ENCODE results near the gene PDE9A. TPM values are rescaled to one million over a fixed set of nuclear protein-coding genes. Genes with fewer than 3 reads are reported as not detected.

PDE9A gene
- total and polyA plus RNA-seq, 2 experiments from 2014 or later = 14.3 to 19.6 TPM

DNA sequence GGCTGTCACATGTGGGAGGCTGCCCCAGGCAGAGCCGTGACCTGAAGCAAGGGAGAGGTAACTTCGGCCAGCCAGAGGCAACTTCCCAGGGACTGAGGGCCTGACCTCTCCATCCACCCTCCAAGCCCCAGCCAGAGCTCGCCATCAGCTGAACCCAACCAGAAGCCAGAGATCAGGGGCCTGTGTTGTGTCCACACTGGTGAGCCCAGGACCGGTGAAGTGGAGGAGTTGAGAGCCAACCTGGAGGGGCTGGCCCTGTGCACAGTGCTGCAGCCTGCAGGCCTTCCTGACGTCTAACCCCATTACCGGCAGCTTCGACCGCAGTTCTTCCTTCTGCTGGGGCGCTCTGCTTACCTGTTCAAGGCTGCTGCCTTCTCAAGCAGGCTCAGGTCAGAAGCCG is 19.6 kb upstream of the PDE9A start:
- Histone ChIP-seq H3K27me3 (no peaks in the 10 kb centered on the region), H3K9me3 (ENCODE audit: low read depth) (no peaks in the 10 kb centered on the region), H4K20me1 (ENCODE audit: insufficient read depth, poor library complexity, severe bottlenecking) (no peaks in the 10 kb centered on the region), H3K9me2 (replicated peaks; ENCODE audit: insufficient read depth) (no peaks in the 10 kb centered on the region), H3K27ac (no peak overlapping the region), H3K4me1 (ENCODE audit: insufficient read depth) (peaks cover 5% of the 10 kb centered on the region), H3K79me2 (no peaks in the 10 kb centered on the region), H3K4me3 (no peak overlapping the region), H2AFZ (no peak overlapping the region), H3K36me3 (replicated peaks; ENCODE audit: insufficient read depth, low read depth) (no peaks in the 10 kb centered on the region), H3K4me2 (no peak overlapping the region)
- WGBS (ENCODE audit: low lambda C conversion rate, missing lambda C conversion rate) = 88% methylated on average over 10 of the region's 10 CpGs
- no peak for DNase-seq (ENCODE audit: low spot score)
- TF ChIP-seq EZH2 (IDR thresholded peaks at IDR 0.05; ENCODE audit: borderline replicate concordance) (no peak), EZH2phosphoT487 (IDR thresholded peaks at IDR 0.05; ENCODE audit: low read depth, severe bottlenecking, unreplicated experiment) (no peak)
- TF ChIP-seq, protein P1, sequence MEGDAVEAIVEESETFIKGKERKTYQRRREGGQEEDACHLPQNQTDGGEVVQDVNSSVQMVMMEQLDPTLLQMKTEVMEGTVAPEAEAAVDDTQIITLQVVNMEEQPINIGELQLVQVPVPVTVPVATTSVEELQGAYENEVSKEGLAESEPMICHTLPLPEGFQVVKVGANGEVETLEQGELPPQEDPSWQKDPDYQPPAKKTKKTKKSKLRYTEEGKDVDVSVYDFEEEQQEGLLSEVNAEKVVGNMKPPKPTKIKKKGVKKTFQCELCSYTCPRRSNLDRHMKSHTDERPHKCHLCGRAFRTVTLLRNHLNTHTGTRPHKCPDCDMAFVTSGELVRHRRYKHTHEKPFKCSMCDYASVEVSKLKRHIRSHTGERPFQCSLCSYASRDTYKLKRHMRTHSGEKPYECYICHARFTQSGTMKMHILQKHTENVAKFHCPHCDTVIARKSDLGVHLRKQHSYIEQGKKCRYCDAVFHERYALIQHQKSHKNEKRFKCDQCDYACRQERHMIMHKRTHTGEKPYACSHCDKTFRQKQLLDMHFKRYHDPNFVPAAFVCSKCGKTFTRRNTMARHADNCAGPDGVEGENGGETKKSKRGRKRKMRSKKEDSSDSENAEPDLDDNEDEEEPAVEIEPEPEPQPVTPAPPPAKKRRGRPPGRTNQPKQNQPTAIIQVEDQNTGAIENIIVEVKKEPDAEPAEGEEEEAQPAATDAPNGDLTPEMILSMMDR (IDR thresholded peaks at IDR 0.05; ENCODE audit: poor library complexity) = no peak

DNA sequence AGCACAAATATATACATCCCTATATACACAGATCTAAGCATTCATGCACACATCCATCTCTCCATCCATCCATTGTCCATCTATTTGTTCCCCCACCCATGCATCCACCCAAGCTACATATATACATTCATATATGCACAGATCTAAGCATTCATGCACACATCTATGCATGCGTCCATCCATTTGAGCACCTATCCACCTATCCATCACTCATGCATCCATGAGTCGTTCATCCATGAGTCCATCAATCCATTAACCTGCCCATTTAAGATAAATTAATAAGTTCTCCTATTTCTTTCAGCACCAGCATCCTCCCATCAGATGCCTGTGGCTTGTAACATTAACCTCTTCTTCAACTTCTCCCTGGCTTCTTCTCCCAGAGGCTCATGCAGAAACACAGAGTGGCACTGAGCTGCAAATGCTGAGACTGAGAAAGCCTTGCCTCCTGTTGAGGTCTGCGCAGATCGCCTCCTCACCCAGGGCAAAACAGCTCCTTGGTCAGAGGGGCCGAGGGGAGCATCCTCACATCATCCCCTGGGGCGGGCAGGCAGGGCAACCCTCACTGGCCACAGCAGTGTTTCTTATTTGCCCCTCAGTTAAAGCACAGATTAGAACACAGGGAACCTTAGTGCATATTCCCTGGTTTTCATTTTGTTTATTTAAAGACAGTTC is 17.4 kb upstream of the PDE9A start:
- no peak for DNase-seq (ENCODE audit: low spot score)
- Histone ChIP-seq H2AFZ (no peak overlapping the region), H3K9me2 (replicated peaks; ENCODE audit: insufficient read depth) (no peaks in the 10 kb centered on the region), H3K9me3 (ENCODE audit: low read depth) (no peaks in the 10 kb centered on the region), H3K36me3 (replicated peaks; ENCODE audit: insufficient read depth, low read depth) (no peaks in the 10 kb centered on the region), H3K27ac (no peak overlapping the region), H3K27me3 (no peaks in the 10 kb centered on the region), H3K79me2 (no peaks in the 10 kb centered on the region), H3K4me2 (no peak overlapping the region), H3K4me1 (ENCODE audit: insufficient read depth) (peaks cover 12% of the 10 kb centered on the region), H4K20me1 (ENCODE audit: insufficient read depth, poor library complexity, severe bottlenecking) (no peaks in the 10 kb centered on the region), H3K4me3 (no peak overlapping the region)
- 72% methylated on average over 6 of the region's 6 CpGs for WGBS (ENCODE audit: low lambda C conversion rate, missing lambda C conversion rate)
- TF ChIP-seq EZH2 (IDR thresholded peaks at IDR 0.05; ENCODE audit: borderline replicate concordance) = no peak
- TF ChIP-seq, protein P1 (IDR thresholded peaks at IDR 0.05; ENCODE audit: poor library complexity) = no peak
- no peak for TF ChIP-seq EZH2phosphoT487 (IDR thresholded peaks at IDR 0.05; ENCODE audit: low read depth, severe bottlenecking, unreplicated experiment)

DNA sequence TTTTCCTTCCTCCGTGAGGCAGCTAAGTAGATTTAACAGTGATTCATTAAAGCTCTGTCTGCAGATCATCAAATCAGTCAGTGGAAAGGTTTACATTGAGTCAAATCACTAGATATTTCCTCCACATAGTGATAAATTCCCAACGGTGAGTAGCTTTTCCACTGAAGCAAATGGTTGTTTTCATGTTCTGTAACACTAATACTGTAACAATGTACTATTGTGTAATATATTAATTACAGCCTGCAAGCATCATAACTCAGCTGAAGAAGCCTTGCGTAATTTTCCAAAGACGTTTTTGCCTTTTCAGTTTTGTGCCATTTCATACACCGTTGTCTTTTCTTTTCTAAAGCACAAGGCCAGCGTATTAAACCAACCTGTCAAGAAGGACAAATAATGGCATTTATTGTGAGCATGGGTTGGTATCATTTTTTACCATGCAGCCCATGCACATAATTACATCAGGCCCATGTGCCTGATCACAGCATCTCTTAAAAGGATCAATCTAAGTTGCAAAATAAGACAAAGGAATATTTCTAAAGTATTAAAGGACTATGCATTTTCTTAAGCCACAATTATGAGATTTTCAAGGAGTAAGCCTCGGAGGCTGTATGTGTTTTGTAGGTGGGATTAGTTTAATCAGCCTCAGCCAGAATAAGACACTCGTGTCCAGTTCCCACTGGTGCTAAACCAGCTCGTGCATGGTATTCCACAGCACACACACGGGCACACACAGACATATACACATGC is 16.7 kb upstream of the PDE9A start:
- TF ChIP-seq EZH2 (IDR thresholded peaks at IDR 0.05; ENCODE audit: borderline replicate concordance) (no peak), EZH2phosphoT487 (IDR thresholded peaks at IDR 0.05; ENCODE audit: low read depth, severe bottlenecking, unreplicated experiment) (no peak)
- Histone ChIP-seq H3K36me3 (replicated peaks; ENCODE audit: insufficient read depth, low read depth) (no peaks in the 10 kb centered on the region), H3K79me2 (no peaks in the 10 kb centered on the region), H3K9me3 (ENCODE audit: low read depth) (no peaks in the 10 kb centered on the region), H2AFZ (no peak overlapping the region), H3K9me2 (replicated peaks; ENCODE audit: insufficient read depth) (no peaks in the 10 kb centered on the region), H3K4me1 (ENCODE audit: insufficient read depth) (peaks cover 19% of the 10 kb centered on the region), H3K27me3 (no peaks in the 10 kb centered on the region), H3K27ac (no peak overlapping the region), H3K4me3 (no peak overlapping the region), H3K4me2 (no peak overlapping the region), H4K20me1 (ENCODE audit: insufficient read depth, poor library complexity, severe bottlenecking) (no peaks in the 10 kb centered on the region)
- WGBS (ENCODE audit: low lambda C conversion rate, missing lambda C conversion rate) = 65% methylated on average over 10 of the region's 10 CpGs
- DNase-seq (ENCODE audit: low spot score) = no peak
